HEK293 (cell line): ENCODE measurements around the gene GRK5.

ENCODE experiments used
- CTCF ChIA-PET: fragments of 350-600 bp; formaldehyde crosslinking; extraction: SDS; loops from one replicate; lab custom pipeline; 2021; ENCODE audit warnings: antibody characterized with exemption; lab: Yijun Ruan, JAX
- POLR2A ChIA-PET: fragments of 300-600 bp; formaldehyde crosslinking; extraction: SDS; loops from one replicate; lab custom pipeline; 2020; ENCODE audit warnings: antibody characterized with exemption, inconsistent platforms; lab: Yijun Ruan, JAX
- H3K27ac ChIP-seq: fragments of 200-500 bp; sonication (Bioruptor generic); 2 replicates; pipeline ENCODE4 v1.5.1; 2014; ENCODE audit warnings: low read depth, low read length, control low read depth, inconsistent platforms; ENCODE audit errors: extremely low read depth
- H3K36me3 ChIP-seq, 2 experiments: fragments of 200-500 bp in 1 of 2; sonication (Bioruptor generic) in 1 of 2; 1 replicate in 1 of 2; 2 replicates in 1 of 2; pipeline ENCODE4 v1.5.1; 2014 to 2017; ENCODE audit warnings: inconsistent platforms in 2 of 2, low read length in 2 of 2; ENCODE audit not compliant: control insufficient read depth in 2 of 2, insufficient read depth in 1 of 2
- H3K4me1 ChIP-seq: fragments of 200-500 bp; sonication (Bioruptor generic); 2 replicates; pipeline ENCODE4 v1.5.1; 2014; ENCODE audit warnings: mild to moderate bottlenecking, low read length, inconsistent platforms; ENCODE audit not compliant: control insufficient read depth, insufficient read depth
- H3K4me3 ChIP-seq: 2 replicates; pipeline ENCODE4 v1.5.1; 2011; ENCODE audit warnings: low read depth, mild to moderate bottlenecking, control low read depth, low read length, moderate library complexity
- H3K9me3 ChIP-seq: fragments of 200-500 bp; sonication (Bioruptor generic); 2 replicates; pipeline ENCODE4 v1.5.1; 2014; ENCODE audit warnings: low read depth, low read length, inconsistent platforms; ENCODE audit not compliant: control insufficient read depth, insufficient read depth
- BCL11A ChIP-seq: fragments of 450-650 bp; formaldehyde crosslinking; IDR thresholded peaks from 2 replicates; pipeline ENCODE4 v1.5.1; 2016; ENCODE audit warnings: low read depth, missing biosample characterization, missing genetic modification characterization
- EGR2 ChIP-seq: fragments of 450-650 bp; formaldehyde crosslinking; IDR thresholded peaks from 2 replicates; pipeline ENCODE4 v1.5.1; 2016; ENCODE audit warnings: low read depth, missing biosample characterization, missing genetic modification characterization
- GLIS1 ChIP-seq: fragments of 450-650 bp; formaldehyde crosslinking; IDR thresholded peaks from 2 replicates; pipeline ENCODE4 v1.5.1; 2016; ENCODE audit warnings: missing biosample characterization, missing genetic modification characterization
- KLF8 ChIP-seq: fragments of 450-650 bp; formaldehyde crosslinking; IDR thresholded peaks from 2 replicates; pipeline ENCODE4 v1.5.1; 2016; ENCODE audit warnings: missing biosample characterization, missing genetic modification characterization
- OVOL3 ChIP-seq: fragments of 450-650 bp; formaldehyde crosslinking; IDR thresholded peaks from 2 replicates; pipeline ENCODE4 v1.5.1; 2016; ENCODE audit warnings: missing biosample characterization, missing genetic modification characterization
- ZBTB17 ChIP-seq: fragments of 450-650 bp; formaldehyde crosslinking; IDR thresholded peaks from 2 replicates; pipeline ENCODE4 v1.5.1; 2016; ENCODE audit warnings: missing biosample characterization, missing genetic modification characterization
- ZBTB8A ChIP-seq: fragments of 450-650 bp; formaldehyde crosslinking; IDR thresholded peaks from 2 replicates; pipeline ENCODE4 v1.5.1; 2016; ENCODE audit warnings: missing biosample characterization, missing genetic modification characterization
- ZNF140 ChIP-seq: fragments of 450-650 bp; formaldehyde crosslinking; IDR thresholded peaks from 2 replicates; pipeline ENCODE4 v1.5.1; 2016; ENCODE audit warnings: missing biosample characterization, missing genetic modification characterization
- ZNF157 ChIP-seq: fragments of 450-650 bp; formaldehyde crosslinking; IDR thresholded peaks from 2 replicates; pipeline ENCODE4 v1.5.1; 2016; ENCODE audit warnings: missing biosample characterization, missing genetic modification characterization
- ZNF16 ChIP-seq: fragments of 450-650 bp; formaldehyde crosslinking; IDR thresholded peaks from 2 replicates; pipeline ENCODE4 v1.5.1; 2016; ENCODE audit warnings: low read depth, missing biosample characterization, missing genetic modification characterization
- ZNF169 ChIP-seq: fragments of 450-650 bp; formaldehyde crosslinking; IDR thresholded peaks from 2 replicates; pipeline ENCODE4 v1.5.1; 2016; ENCODE audit warnings: missing biosample characterization, missing genetic modification characterization
- ZNF2 ChIP-seq: fragments of 450-650 bp; formaldehyde crosslinking; IDR thresholded peaks from 2 replicates; pipeline ENCODE4 v1.5.1; 2016; ENCODE audit warnings: missing biosample characterization, missing genetic modification characterization
- ZNF302 ChIP-seq: fragments of 450-650 bp; formaldehyde crosslinking; IDR thresholded peaks from 2 replicates; pipeline ENCODE4 v1.5.1; 2016; ENCODE audit warnings: missing biosample characterization, missing genetic modification characterization, low read depth
- ZNF324 ChIP-seq: fragments of 450-650 bp; formaldehyde crosslinking; IDR thresholded peaks from 2 replicates; pipeline ENCODE4 v1.5.1; 2016; ENCODE audit warnings: missing biosample characterization, missing genetic modification characterization
- ZNF426 ChIP-seq: fragments of 450-650 bp; formaldehyde crosslinking; IDR thresholded peaks from 2 replicates; pipeline ENCODE4 v1.5.1; 2017; ENCODE audit warnings: missing biosample characterization, missing genetic modification characterization, mild to moderate bottlenecking, inconsistent platforms, moderate library complexity
- ZNF433 ChIP-seq: fragments of 450-650 bp; formaldehyde crosslinking; IDR thresholded peaks from 2 replicates; pipeline ENCODE4 v1.5.1; 2016; ENCODE audit warnings: missing biosample characterization, missing genetic modification characterization, low read depth
- ZNF514 ChIP-seq: fragments of 450-650 bp; formaldehyde crosslinking; IDR thresholded peaks from 2 replicates; pipeline ENCODE4 v1.5.1; 2016; ENCODE audit warnings: missing biosample characterization, missing genetic modification characterization
- ZNF529 ChIP-seq: fragments of 450-650 bp; formaldehyde crosslinking; IDR thresholded peaks from 2 replicates; pipeline ENCODE4 v1.5.1; 2017; ENCODE audit warnings: missing genetic modification characterization, missing biosample characterization; ENCODE audit not compliant: insufficient replicate concordance
- ZNF571 ChIP-seq: fragments of 450-650 bp; formaldehyde crosslinking; IDR thresholded peaks from 2 replicates; pipeline ENCODE4 v1.5.0; 2017; ENCODE audit warnings: missing biosample characterization, missing genetic modification characterization
- ZNF639 ChIP-seq: fragments of 450-650 bp; formaldehyde crosslinking; IDR thresholded peaks from 2 replicates; pipeline ENCODE4 v1.5.1; 2016; ENCODE audit warnings: missing biosample characterization, missing genetic modification characterization
- ZNF658 ChIP-seq: fragments of 450-650 bp; formaldehyde crosslinking; IDR thresholded peaks from 2 replicates; pipeline ENCODE4; 2016; ENCODE audit warnings: missing biosample characterization, missing genetic modification characterization
- ZNF677 ChIP-seq: fragments of 450-650 bp; IDR thresholded peaks from 2 replicates; pipeline ENCODE4 v1.5.0; 2018; ENCODE audit warnings: missing biosample characterization, mild to moderate bottlenecking, missing genetic modification characterization, moderate library complexity
- ZNF791 ChIP-seq: fragments of 450-650 bp; formaldehyde crosslinking; IDR thresholded peaks from 2 replicates; pipeline ENCODE4 v1.5.1; 2016; ENCODE audit warnings: missing biosample characterization, missing genetic modification characterization
- TF ChIP-seq, protein P1 (sequence below): fragments of 450-650 bp; formaldehyde crosslinking; IDR thresholded peaks from 2 replicates; pipeline ENCODE4 v1.5.1; 2016; ENCODE audit warnings: missing biosample characterization, missing genetic modification characterization
- TF ChIP-seq, protein P2 (sequence below): fragments of 450-650 bp; formaldehyde crosslinking; IDR thresholded peaks from 2 replicates; pipeline ENCODE4 v1.5.1; 2016; ENCODE audit warnings: missing biosample characterization, missing genetic modification characterization
- TF ChIP-seq, protein P3 (sequence below): fragments of 450-650 bp; formaldehyde crosslinking; IDR thresholded peaks from 2 replicates; pipeline ENCODE4 v1.5.1; 2016; ENCODE audit warnings: missing biosample characterization, missing genetic modification characterization

Gene GRK5

GRCh38 chr10:119343011-119343601 lies 135.7 kb downstream of the GRK5 start (continued):
- TF ChIP-seq ZNF677 (no peak), ZBTB17 (tag by site-specific recombination) (no peak), ZNF157 (tag by site-specific recombination) (no peak), OVOL3 (tag by site-specific recombination) (no peak), ZNF791 (tag by site-specific recombination) (no peak)
- TF ChIP-seq, protein P1, sequence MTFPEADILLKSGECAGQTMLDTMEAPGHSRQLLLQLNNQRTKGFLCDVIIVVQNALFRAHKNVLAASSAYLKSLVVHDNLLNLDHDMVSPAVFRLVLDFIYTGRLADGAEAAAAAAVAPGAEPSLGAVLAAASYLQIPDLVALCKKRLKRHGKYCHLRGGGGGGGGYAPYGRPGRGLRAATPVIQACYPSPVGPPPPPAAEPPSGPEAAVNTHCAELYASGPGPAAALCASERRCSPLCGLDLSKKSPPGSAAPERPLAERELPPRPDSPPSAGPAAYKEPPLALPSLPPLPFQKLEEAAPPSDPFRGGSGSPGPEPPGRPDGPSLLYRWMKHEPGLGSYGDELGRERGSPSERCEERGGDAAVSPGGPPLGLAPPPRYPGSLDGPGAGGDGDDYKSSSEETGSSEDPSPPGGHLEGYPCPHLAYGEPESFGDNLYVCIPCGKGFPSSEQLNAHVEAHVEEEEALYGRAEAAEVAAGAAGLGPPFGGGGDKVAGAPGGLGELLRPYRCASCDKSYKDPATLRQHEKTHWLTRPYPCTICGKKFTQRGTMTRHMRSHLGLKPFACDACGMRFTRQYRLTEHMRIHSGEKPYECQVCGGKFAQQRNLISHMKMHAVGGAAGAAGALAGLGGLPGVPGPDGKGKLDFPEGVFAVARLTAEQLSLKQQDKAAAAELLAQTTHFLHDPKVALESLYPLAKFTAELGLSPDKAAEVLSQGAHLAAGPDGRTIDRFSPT, result no peak

DNA sequence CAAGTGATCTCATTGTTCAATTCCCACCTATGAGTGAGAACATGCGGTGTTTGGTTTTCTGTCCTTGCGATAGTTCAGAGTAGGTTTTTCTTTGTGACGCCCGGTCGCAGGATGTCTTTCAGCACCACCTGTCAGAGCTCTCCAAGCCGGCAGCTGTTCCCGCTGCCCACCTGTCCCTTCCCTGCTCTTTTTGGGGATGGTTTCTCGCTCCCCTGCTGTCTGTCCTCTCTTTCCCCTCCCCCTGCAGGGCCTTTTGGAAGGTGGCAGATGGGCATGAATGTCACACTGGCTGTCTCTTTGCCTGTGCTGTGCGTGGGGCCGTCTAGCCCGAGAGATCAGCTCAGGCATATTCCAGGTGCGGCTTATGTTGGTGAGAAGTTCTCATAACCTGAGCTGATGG lies 137.0 kb downstream of the GRK5 start:
- Histone ChIP-seq H3K4me3 (no peak overlapping the region), H3K36me3 (no peaks in the 10 kb centered on the region), H3K27ac (no peak overlapping the region), H3K4me1 (no peaks in the 10 kb centered on the region), H3K9me3 (no peaks in the 10 kb centered on the region)
- ChIA-PET CTCF (no interaction called here), POLR2A (no interaction called here)
- TF ChIP-seq, protein P2, sequence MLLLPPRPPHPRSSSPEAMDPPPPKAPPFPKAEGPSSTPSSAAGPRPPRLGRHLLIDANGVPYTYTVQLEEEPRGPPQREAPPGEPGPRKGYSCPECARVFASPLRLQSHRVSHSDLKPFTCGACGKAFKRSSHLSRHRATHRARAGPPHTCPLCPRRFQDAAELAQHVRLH (tag by site-specific recombination), result no peak
- TF ChIP-seq ZNF169 (tag by site-specific recombination) (no peak), BCL11A (no peak), ZNF433 (tag by site-specific recombination) (no peak), EGR2 (tag by site-specific recombination) (no peak)
- TF ChIP-seq, protein P3, sequence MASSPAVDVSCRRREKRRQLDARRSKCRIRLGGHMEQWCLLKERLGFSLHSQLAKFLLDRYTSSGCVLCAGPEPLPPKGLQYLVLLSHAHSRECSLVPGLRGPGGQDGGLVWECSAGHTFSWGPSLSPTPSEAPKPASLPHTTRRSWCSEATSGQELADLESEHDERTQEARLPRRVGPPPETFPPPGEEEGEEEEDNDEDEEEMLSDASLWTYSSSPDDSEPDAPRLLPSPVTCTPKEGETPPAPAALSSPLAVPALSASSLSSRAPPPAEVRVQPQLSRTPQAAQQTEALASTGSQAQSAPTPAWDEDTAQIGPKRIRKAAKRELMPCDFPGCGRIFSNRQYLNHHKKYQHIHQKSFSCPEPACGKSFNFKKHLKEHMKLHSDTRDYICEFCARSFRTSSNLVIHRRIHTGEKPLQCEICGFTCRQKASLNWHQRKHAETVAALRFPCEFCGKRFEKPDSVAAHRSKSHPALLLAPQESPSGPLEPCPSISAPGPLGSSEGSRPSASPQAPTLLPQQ (tag by site-specific recombination), result no peak

DNA sequence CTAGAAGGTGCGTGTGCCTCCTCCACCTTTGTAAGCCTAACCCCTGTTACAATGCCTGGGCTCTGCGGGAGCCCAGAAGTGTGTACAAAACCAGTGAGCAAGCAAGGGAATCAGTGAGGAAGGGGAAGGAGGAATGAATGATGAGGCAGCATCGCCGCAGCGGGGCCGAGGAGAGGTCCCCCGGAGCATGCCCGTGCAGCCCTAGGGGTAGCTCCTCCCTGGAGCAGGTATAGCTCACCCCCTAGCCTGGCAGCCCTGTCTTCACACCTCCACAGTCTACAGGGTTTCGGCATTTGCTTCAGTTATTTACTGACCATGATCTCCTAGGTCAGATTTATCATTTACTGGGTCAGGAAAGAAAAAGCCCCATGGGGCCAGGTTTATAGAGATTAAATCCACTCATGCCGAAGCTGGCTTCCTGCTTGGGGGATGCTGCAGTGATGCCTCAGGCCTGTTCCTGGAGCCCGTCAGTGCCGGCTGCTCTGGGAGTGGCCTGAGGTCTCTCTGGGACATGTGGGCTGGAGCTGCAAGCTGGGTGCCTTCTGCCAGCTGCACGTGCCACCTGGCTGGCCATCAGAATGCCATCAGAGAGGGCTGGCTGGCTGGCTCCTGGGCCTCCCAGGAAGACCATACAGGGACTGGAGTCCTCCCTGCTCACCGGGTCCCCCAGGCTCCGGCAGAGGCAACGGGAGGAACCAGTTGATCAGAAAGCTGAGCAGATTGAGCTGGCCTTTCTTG lies 138.9 kb downstream of the GRK5 start:
- CTCF ChIA-PET, result no interaction called here

More for the DNA sequence above, 138.9 kb downstream of the GRK5 start:
- Histone ChIP-seq H3K4me1 (no peaks in the 10 kb centered on the region), H3K27ac (no peak overlapping the region), H3K36me3 (no peaks in the 10 kb centered on the region), H3K9me3 (no peaks in the 10 kb centered on the region), H3K4me3 (no peak overlapping the region)
- POLR2A ChIA-PET, result no interaction called here
- no peak for TF ChIP-seq ZNF514 (tag by site-specific recombination)
- TF ChIP-seq ZNF2 (tag by site-specific recombination), result no peak
- no peak for TF ChIP-seq ZBTB8A (tag by site-specific recombination)
- TF ChIP-seq KLF8 (tag by site-specific recombination), result no peak
- TF ChIP-seq ZNF16 (tag by site-specific recombination), result no peak
- no peak for TF ChIP-seq ZNF140 (tag by site-specific recombination)
- TF ChIP-seq ZNF571 (tag by site-specific recombination), result no peak
- TF ChIP-seq GLIS1 (tag by site-specific recombination), result no peak
- no peak for TF ChIP-seq ZNF426 (tag by site-specific recombination)
- no peak for TF ChIP-seq ZNF324 (tag by site-specific recombination)
- TF ChIP-seq ZNF529 (tag by site-specific recombination), result no peak
- no peak for TF ChIP-seq ZNF658 (tag by site-specific recombination)
- TF ChIP-seq ZNF302 (tag by site-specific recombination), result no peak
- TF ChIP-seq ZNF639 (tag by site-specific recombination), result no peak
- TF ChIP-seq, all 188 proteins: peak for 0
